T-helper 2 cell treated with Interferon-gamma antibody and Interleukin-4, amounts not matched to agents 100 ng/mL and 5 ng/mL, for 36 hours (primary cell): ENCODE data around the gene IZUMO1. TPM values are rescaled to one million over a fixed set of nuclear protein-coding genes. Genes with fewer than 3 reads are reported as not detected.
"Not testable (repeated sequence)": the region's sequence is repeated elsewhere in the genome, so short reads cannot be mapped to it uniquely, and the experiment has no call there.

ENCODE experiments used
- intact Hi-C: fragments of 100-400 bp; cut with micrococcal nuclease; formaldehyde crosslinking; loops from one replicate; pipeline ENCODE4 v1.15.1; 2023
- total RNA-seq: library from RNA; stranded (reverse); gene quantifications from 2 replicates; pipeline ENCODE4 v1.2.3, GENCODE V29; 2022

IZUMO1 gene
- total RNA-seq = not detected in 2 replicates

DNA sequence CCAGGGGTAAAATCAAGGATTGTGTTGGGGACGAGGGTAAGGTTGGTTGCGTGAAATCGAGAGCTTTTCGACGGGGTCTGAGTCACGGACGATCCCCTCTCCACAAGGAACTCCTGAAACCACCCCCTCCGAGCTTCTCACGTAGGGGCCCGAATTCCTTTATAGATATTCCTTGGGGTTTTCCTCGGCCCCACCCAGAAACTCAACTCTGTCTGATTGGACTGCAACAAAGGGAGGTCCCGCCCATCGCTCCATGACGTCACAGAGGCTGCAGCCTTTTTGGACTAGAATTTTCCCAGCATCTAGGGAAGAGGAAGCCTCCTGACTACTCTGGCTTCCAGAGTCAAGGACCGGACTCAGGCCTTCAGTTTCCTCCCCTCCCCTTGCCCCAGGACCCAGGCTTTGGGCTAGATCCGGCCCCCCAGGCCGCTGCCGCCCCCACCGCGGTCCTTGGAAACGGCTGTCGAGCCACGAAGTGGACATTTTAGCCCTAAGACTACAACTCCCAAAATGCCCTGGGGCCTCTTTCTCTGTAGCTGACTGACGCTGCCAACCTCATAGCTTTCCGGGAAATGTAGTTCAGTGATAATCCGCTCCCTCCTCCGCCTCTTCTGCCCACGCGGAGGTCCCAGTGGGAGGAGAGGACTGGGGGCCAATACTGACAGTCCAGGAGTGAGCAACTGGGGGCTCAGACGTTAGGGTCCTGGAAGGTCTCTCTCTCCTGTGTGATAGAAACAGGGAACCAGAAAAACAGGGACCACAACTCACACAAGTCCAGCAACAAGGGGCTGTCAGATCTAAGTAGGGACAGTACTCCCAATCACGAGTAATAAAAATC is at the start of gene IZUMO1:
Gene IZUMO1 (minus strand): TSS at position 172 of the 838 bp plus-strand sequence. CDS start 1,050 bp downstream, outside the sequence.
- intact Hi-C loops = loop anchor here (1.0 kb wide), 1 partner anchor 33 kb away; no protein-coding TSS in a partner anchor

DNA sequence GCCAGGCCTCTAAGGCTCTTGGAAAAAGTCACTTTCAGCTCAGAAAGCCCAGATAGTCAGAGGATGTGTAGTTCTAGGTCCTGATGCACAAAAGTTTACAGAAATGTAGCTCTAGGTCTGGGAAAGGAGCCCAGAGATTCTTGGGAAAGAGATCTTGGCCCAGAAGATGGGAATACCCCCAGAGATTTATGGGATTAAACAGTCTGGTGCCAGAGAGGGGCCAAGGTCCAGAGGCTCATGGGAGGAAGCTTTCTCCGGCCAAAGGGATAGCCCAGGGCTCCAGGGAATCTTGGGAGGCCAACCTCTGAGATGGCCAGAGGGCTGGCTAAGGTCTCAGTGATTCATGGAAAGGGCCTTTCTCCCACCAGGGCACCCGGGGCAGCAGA is 49.0 kb upstream of the IZUMO1 start:
- intact Hi-C loops = loop anchor here (1.0 to 2.0 kb wide), 5 partner anchors 40 to 198 kb away; partner anchors contain the start of genes BAX, GYS1 and RUVBL2

DNA sequence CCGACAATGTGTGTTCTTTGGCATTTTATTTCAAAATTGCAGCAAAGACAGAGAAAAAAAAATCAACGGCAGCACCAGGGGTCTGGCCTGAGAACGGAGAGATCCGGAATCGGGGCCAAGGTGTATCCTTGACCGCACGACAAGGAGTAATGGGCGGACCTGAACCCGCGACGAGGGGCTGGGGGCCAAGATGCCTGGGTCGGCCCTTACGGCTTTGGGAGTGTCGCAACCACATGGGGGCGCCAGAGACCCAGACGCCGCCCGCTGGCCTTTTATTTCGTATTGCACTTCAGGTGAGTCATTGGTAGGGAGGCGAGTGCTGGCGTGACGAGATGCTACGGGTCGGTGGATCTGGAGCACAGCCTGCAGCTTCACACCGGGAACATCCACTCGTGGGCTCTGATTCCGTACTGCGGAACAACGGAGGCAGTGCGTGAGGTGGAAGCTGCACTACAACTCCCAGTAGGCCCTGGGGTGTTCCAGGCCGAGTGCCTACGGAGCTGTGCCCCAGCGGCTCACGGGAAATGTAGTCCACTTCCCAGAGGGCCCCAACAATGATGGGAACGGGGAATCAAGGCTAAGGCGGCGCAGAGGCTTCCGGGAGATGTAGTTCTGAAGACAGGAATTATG is 48.5 kb upstream of the IZUMO1 start:
- intact Hi-C loops = loop anchor here (1.0 to 2.0 kb wide), 5 partner anchors 40 to 198 kb away; partner anchors contain the start of genes BAX, GYS1 and RUVBL2

DNA sequence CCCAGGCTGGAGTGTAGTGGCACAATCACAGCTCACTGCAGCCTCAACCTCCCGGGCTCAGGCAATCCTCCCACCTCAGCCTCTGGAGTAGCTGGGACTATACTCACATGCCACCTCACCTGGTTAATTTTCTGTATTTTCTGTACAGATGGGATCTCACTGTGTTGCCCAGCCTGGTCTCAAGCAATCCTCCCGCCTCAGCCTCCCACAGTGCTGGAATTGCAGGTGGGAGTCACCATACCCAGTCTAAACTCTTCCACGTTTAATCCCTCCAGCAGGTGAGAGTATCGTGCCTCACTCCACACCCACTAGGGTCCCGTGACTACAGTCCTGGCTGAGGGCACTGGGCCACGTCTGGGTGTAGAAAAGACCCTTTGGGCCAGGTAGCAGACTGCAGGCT is 47.6 kb upstream of the IZUMO1 start:
- intact Hi-C loops = loop anchor here (2.0 kb wide), 2 partner anchors 161 to 177 kb away; partner anchors contain the start of gene BAX

DNA sequence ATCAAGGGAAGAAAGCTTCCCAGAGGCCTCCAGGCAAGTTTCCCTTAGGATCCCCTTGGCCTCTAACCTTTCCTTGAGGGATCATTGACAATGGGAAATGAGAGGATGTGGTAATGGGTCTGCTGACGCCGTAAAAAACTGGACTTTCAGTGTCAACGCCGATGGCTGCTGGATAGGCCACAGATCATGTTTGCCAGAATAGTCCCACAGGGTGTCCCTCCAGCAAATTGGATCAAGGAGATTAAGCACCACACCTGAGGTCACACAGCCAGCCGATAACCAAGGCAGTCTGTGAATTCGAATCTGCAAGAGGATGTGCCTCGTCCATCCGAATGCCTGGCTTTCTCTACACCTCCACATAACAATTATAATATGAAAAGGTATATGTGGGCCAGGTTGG is 46.6 kb upstream of the IZUMO1 start:
- intact Hi-C loops = no loop called here

DNA sequence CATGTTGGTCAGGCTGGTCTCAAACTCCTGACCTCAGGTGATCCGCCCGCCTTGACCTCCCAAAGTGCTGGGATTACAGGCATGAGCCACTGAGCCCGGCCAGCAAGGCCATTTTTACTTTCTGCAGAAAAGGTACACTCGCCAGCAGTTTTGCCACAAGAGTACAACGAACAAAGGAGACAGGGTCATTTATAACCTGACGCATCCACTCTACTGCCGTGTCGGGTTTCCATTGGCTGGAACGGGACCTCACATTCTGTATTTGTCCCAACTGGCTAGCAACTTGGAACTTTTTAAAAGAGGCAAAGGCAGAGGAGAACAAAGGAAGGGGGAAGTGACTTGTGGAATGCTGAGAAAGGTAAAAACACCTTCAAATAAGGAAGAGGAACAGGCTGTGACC is 40.6 kb upstream of the IZUMO1 start:
- intact Hi-C loops = not testable (repeated sequence)

DNA sequence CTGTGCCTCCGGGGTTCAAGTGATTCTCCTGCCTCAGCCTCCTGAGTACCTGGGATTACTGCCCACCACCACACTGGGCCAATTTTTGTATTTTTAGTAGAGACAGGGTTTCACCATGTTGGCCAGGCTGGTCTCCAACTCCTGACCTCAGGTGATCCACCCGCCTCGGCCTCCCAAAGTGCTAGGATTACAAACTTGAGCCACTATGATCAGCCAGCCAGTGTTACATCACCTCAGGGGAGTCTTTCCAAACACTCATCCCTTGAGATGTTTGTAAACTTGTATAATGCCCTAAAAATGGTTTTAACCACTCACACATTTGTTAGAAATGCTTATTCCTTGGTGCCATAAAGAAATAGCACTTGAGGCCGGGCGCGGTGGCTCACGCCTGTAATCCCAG is 39.7 kb upstream of the IZUMO1 start:
- intact Hi-C loops = not testable (repeated sequence)

DNA sequence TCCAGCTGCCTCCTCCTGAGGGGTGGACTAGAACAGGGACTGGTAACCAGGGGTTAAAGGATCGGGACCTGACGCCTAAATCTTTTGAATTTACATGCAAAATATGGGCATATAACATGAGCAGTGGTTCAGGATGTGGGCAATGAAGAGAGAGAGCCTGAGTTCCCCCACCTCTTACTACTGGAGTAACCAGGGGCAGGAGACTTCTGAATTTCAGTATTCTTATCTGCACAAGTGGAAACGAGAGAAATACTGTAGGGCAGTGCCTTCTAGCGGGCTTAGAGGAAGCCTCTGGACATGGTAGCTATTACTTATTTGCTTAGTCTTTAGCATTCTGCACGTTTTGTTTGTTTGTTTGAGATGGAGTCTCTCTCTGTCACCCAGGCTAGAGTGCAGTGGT is 37.8 kb upstream of the IZUMO1 start:
- intact Hi-C loops = no loop called here

DNA sequence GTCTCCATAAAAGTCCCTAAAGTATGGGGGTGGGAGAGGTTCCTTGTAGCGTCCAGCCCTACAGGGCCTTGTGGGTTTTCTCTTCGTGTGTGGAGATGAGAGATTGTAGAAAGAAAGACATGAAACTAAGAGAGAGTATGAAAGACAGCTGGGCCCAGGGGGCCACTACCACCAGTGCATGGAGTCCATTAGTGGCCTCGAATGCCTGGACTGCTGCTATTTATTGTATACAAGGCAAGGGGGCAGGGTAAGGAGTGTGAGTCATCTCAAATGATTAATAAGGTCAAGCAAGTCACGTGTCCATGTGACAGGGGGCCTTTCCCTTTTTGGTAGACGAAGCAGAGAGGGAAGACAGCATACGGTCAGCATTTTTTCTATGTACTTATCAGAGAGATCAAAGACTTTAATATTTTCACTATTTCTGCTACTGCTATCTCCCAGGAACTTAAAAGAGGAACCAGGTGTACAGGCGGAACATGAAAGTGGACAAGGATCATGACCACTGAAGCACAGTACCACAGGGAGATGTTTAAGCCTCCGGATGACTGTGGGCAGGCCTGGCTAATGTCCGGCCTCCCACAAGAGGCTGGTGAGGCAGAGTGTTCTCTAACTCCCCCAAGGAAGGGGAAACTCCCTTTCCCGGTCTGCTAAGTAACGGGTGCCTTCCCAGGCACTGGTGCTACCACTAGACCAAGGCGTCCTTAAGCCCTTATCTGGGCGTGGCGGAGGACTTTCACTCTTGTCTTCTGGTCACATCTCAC is 34.1 kb upstream of the IZUMO1 start:
- intact Hi-C loops = no loop called here

DNA sequence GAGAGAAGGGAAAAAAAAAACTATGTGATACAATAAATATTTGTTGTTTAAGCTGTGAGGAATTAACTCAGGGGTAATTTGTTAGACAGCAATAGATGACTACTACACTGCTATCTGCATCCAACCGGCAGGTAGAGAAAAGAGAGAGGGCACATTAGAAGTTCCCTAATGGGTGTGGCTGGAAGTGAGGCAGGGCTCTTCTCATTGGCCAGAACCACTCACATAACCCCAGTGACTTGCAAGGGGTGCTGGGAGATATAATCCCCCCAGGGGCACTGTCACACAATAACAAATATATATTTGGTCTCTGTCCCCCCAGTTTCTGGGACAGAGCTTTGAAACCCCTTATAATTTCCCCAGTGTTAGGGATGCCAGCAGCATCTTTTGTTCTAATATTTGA is 32.9 kb upstream of the IZUMO1 start:
- intact Hi-C loops = no loop called here

DNA sequence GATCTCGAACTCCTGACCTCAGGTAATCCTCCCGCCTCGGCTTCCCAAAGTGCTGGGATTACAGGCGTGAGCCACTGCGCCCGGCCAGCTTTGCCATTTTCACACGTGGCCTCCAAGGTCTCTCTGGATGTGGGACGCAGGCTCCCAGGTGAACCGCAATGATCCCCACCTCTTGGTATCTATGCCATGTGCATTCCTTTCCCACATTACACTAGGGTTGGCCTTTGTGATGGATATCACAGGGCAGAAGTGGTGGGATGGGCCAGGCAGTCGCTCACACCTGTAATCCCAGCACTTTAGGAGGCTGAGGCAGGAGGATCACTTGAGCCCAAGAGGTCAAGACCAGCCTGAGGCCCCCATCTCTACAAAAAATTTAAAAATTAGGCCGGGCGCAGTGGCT is 31.0 kb upstream of the IZUMO1 start:
- intact Hi-C loops = no loop called here

DNA sequence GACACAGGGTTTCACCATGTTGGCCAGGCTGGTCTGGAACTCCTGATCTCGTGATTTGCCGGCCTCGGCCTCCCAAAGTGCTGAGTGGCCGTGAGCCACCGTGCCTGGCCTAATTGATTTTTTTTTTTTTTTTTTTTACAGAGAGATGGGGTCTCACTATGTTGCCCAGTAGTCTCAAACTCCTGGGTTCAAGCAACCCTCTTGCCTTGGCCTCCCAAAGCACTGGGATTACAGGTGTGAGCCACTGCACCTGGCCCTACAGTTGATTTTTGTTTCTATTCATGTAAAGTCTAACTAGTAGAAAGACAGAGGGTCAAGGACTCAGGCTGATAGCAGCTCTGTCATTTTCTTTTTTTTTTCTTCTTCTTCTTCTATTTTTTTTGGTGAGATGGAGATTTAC is 30.4 kb upstream of the IZUMO1 start:
- intact Hi-C loops = no loop called here

DNA sequence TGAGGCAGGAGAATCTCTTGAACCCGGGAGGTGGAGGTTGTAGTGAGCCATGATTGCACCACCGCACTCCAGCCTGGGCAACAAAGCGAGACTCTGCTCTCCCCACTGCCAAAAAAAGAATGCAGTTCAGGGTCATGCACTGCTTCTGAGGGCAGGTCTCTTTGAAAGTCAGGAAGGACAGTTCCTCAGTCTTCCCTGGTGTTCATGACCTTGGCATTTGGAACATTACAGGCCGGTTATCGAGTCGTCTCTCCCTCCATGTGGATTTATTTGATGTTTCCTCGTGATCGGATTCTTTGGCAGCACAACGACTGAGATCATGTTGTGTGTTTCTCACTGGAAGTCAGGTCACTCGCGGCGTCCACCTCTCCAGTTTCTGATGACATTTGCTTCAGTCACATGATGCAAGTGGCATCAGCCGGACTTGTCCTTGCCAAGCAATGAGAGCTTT is 25.8 kb upstream of the IZUMO1 start:
- intact Hi-C loops = no loop called here

DNA sequence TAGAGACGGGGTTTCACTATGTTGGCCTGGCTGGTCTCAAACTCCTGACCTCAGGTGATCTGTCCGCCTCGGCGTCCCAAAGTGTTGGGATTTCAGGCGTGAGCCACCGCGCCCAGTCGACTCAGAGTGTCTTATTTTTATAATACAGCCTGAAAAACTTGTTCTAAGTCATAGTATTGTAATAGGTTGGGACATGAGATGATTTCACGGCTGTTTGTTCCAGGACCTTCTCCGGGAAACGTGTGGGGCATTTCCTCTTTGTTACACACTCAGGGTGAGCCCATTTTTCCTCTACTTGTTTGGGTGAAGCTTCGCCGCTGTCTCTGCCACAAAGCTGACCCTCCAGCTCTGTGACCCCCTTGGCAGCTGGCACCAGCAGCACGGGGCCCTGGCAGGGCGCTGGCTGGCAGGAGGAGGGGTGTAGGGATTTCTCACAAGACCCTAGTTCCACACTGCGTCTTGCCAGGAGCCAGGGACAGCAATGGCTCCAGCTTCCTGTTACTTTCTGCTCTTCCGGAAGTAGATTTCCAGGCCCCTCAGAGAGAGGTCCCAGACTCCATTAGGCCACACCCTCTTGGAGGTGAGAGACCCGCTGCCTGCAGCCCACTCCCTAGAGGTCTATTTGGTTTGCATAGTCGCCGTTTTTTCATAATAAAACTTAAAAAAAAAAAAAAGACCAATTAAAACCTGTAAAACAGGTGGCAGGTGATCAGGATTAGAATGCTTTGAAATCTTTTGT is 24.2 kb upstream of the IZUMO1 start:
- intact Hi-C loops = no loop called here

DNA sequence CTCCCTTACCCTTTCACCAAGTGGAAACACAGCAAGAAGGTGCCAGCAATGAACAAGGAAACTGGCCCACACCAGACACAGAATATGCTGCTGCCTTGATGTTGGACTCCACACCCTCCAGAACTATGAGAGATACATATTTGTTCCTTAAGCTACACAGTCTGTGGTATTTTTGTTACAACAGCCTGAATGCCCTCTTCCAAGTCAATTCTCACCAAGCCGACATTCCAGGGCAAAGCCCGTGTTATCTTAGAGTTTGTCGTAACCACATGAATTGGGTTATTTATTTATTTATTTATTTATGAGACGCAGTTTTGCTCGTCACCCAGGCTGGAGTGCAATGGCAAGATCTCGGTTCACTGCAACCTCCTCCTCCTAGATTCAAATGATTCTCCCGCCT is 23.6 kb upstream of the IZUMO1 start:
- intact Hi-C loops = no loop called here

DNA sequence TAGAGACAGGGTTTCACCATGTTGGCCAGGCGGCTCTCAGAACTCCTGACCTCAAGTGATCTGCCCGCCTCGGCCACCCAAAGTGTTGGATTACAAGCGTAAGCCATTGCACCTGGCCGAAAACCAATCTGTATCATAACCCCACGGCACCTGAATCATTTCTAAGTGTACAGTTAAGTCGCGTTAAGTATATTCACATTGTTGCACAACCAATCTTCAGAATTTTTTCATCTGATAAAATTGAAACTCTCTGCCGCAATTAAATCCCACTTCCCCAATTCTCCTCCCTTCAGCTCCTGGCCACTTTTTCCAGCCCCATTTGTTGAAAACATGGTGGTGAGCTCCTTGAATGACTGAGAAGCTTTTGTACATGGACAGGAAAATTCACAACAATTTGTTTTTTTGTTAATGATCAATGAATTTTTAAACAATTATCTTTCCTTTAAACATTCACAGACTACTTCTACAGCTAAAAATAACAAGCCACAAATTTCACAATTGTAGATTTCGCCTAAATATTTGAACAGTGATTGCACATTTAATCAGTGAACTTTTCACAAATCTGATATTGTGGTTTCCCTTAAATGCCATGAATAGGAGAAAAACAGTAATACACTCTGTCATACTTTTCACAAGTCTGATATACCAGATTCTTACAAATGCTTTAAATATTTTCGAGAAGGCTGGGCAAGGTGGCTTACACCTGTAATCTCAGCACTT is 22.4 kb upstream of the IZUMO1 start:
- intact Hi-C loops = no loop called here

DNA sequence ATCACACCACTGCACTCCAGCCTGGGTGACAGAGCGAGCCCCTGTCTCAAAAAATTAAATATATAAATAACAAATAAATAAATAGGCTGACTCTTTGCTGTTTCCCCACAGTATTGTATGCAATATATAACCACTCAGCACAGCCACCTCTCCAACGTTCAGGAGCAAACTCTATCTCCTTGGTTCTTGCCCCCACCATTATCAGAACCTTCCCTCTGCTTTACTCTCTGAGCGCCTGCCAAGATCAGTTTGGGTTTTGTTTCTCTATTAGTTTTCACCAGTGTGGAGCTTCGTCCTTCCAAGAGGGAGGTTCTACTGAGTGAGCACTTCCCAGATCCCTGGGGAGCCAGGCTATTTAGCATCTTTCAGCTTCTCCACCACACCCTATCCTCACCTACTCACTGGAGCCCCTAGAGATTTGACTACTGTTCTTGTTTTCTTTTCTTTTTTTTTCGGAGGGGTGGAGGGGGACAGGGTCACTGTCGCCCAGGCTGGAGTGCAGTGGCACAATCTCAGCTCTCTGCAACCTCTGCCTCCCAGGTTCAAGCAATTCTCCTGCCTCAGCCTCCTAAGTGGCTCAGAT is 21.6 kb upstream of the IZUMO1 start:
- intact Hi-C loops = not testable (repeated sequence)

DNA sequence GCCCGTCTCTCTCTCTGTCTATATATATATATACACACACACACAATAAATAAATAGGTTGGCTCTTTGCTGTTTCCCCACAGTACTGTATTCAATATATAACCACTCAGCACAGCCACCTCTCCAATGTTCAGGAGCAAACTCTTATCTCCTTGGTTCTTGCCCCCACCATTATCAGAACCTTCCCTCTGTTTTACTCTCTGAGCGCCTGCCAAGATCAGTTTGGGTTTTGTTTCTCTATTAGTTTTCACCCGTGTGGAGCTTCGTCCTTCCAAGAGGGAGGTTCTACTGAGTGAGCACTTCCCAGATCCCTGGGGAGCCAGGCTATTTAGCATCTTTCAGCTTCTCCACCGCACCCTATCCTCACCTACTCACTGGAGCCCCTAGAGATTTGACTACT is 19.1 kb upstream of the IZUMO1 start:
- intact Hi-C loops = not testable (repeated sequence)

DNA sequence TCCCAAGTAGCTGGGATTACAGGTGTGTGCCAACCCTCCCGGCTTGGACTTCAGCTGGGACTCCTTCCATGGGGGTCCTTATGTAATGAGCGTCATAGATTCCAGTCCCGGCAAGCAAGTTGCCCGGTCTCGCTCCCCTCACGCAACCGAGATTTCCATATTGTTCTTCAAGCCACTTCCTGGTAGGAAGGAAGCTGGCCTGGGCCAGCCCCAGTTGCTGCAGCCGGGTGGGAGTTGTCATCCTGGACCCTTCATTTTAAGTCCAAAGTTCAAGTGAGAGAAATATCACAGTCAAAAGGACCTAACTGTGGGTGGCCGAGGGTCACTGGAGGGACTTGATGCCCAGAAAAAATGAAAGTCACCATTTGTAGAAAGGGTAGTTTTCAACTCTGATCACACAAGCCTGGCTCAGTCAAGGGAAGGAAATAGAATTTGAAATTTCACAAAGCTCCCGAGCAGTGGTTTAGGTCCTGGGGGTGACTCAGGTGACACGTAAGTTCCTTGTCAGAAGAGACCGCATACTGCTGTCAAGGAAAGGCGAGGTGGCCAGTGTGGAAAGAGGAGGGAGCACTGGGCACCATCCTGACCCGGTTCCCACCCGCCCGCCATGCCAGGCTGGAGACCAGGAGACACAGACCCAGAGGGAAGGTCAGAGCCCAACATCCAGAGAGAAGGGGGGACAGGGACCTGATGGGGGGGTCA is 13.9 kb upstream of the IZUMO1 start:
- intact Hi-C loops = no loop called here
